ENCODE data around the gene PRKN.

- TF ChIP-seq CTCF (IDR thresholded peaks at IDR 0.05; ENCODE audit: low read length) (no peak), EZH2 (optimal IDR thresholded peaks at IDR 0.05; ENCODE audit: low read depth, low read length) (no peak)
These were observed 173.0 kb downstream of the PRKN start for GRCh38 chr6:162554531-162554930.
